GM19324 (cell line): Measurements from ENCODE around the gene RPS19.

Experiments used
- ATAC-seq: cut with Tn5 transposase; IDR thresholded peaks from one replicate; pipeline ENCODE4 v1.9.1; 2021; ENCODE audit warnings: mild to moderate bottlenecking, moderate library complexity; ENCODE audit not compliant: unreplicated experiment, low FRiP score

Gene RPS19

DNA sequence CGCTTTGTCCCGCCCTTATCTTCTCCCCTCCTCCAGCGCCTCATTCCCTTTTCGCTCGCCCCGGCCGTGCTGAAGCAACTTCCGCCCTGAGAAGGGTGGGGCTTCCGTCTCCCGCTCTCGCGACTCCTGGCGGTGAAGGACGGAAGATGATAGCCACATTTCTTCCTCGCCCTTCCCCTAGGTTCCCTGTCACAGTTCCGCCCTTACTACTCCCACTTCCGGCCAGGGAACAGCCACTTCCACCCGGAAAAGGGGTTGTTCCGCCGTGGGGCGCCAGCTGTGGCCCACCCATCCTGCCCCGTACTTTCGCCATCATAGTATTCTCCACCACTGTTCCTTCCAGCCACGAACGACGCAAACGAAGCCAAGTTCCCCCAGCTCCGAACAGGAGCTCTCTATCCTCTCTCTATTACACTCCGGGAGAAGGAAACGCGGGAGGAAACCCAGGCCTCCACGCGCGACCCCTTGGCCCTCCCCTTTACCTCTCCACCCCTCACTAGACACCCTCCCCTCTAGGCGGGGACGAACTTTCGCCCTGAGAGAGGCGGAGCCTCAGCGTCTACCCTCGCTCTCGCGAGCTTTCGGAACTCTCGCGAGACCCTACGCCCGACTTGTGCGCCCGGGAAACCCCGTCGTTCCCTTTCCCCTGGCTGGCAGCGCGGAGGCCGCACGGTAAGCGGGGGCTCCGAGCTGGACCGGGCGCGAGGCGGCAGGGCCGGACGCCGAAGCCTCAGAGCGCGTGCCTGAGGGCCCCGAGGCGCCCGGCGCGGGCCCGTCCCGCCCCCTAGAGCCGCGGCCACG, at the start of gene RPS19:
Gene RPS19, plus strand, starts transcription at position 638 of the 801 bp plus-strand sequence. CDS start 520 bp downstream, outside the sequence.
- ATAC-seq, result peak; percentile 85

DNA sequence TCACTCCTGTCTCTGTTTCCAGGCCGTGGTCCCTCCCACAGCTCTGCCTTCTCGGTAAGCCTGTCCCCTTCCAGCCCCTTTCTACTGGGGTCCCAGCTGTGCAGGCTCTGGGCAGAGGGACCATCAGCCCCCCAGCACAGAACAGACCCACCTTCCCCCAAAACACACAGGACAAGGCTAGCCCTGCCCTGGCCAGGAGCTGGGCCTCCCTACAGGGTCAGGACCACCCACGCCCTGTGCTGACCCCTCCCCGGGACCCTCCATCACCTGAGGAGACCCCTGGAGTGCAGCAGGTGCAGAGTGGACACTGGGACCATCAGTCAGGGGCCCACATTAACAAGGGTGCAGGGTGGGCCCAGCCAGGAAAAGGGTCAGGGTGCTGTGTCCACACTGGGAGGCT, 49.8 kb upstream of the RPS19 start:
- no peak for ATAC-seq

DNA sequence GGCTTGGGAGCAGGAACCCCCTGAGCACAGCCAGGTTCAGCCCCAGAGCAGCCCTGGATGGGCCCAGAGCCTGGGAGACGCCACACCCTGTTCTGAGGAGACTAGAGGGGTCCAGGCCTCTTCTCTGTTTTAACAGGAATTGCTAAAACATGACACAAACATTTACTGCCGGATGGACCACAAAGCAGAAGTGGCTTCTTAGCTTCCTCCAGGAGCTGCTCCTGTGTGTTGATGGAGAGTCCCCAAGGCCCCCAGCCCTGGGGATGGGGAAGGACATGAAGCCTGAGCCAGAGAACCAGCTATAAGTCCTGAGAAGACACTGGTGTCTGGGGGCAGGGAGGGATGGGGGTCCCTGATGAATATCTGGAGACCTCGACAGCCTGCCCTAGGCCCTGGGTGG, 49.0 kb upstream of the RPS19 start:
- no peak for ATAC-seq

DNA sequence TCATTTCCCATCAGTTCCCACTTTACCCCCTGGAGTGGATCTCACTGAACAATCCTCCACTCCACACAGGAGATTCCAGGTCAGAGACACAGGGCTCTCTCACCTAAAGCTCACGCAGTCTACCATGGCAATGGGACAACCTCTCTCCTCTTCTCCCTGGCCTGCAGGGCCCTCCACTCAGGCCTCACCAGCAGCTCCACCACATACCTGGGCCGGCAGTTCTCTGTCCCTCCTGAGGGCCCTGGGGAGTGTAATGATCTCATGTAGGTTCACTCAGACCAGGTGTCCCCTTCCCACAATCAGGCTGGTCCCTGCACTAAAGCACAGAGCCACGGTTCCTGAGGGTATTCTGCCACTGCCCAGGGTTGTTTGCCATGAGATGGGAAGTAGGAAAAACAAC, 48.1 kb upstream of the RPS19 start:
- no peak for ATAC-seq

DNA sequence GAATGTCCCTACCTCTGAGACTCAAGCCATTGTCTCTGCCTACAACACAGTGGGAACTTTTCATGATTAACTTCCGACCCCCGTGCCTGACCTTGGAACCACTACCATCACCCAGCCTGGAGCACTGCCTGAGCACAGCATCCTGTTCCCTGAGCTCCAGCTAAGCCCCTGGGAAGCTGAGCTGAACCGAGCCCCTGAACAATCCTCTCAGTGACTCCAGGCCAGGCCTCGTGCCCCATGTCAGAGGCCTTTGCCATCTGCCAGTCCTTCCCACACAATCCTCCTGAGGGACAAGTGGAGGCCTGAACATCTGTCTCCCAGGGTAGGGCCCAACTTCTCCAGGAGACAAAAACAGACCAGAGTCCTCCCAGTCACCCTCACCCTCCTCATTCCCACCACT, 46.1 kb upstream of the RPS19 start:
- ATAC-seq, result no peak

DNA sequence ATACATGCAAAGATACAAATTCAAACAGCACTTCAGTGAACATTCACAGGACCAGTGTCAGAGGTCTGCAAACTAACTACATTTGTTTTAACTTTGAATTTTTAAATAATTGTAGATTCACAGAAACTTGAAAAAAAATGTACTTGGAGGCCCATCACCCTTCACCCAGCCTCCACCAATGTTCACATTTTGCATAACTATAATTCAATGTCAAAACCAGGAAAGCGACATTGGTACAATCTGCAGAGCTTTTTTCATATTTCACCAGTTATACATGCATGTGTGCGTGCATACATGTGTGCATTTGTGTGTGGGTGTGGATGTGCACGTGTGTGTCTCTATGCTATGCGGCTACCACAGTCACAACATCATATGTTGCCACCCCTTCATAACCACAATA, 44.8 kb upstream of the RPS19 start:
- ATAC-seq, result no peak

DNA sequence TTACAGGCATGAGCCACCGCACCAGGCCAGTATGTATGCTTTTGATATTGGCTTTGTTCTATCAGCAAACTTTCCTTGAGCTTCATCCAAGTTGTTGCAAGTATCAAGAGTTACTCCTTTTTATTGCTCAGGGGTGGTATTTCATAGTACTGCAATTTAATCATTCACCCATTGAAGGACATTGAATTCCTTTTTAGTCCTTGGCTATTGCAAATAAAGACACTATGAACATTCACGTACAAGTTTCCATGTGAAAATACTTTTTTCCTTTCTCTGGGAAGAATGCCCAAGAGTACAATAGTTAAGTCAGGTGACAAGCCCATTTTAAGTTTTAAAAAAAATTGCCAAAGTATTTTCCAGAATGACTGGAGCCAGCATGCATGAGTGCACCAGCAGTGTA, 43.3 kb upstream of the RPS19 start:
- ATAC-seq, result no peak

DNA sequence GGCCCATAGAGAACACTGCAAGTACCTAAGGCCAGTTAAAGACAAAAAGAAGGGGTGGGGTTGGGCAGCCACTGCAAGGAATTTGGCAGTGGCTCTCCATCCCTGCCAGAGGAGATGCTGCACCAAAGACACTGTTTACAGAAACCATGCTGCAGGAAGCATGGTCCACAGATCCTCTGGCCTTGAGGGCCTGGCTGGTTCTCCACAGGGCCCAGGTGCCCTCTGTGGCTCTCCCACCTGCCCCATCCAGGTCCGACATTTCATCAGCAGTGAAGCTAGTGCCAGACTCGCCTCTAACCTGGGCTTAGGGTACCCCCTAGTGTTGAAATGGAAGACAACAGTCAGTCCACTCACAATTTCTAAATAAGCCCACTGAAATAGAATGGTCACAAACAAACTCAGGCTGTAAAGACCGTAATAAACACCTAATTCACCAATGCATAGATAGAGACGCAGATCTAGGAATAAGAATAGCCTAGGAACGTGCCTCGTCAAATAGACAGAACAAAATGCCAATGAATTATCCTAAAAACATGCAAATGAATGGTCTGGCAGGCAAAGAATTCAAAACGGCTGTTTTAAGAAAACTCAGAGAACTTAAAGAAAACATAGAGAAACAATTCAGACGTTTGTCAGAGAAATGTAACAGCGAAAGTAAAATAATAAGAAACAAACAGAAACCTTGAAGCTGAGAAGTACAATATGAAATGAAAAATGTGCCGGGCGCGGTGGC, 38.9 kb upstream of the RPS19 start:
- ATAC-seq, result no peak

DNA sequence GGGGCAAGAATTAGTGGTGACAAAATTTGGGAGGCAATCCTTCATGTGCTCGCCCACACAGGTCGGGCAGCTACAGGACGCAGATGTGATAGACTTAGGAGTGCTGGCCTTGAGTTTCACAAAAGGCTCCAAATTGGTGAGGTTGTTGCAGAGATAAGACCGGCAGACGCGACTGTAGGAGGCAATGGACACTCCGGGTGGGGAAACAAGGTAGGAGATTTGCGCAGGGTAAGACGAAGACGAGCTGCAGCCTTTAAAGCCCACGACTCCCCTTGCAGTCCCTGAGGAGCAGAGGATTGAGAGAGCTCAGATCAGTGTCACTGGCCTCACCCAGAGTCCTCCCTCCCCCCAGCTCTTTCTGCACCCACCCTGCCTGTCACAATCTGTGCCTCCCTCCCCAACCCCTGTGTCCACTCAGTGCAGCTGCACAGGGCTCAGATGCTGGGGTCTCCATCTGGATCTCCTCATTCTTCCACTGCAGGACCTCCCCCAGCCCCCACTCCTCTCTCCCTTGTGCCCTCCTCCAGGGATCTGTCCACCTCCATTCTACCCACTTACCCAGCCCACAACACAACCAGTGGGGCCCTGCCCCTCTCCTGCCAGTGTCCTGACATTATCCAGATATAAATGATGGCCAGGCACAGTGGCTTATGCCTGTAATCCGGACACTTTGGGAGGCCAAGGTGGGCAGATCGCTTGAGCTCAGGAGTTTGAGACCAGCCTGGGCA, 21.9 kb upstream of the RPS19 start:
- ATAC-seq, result no peak

DNA sequence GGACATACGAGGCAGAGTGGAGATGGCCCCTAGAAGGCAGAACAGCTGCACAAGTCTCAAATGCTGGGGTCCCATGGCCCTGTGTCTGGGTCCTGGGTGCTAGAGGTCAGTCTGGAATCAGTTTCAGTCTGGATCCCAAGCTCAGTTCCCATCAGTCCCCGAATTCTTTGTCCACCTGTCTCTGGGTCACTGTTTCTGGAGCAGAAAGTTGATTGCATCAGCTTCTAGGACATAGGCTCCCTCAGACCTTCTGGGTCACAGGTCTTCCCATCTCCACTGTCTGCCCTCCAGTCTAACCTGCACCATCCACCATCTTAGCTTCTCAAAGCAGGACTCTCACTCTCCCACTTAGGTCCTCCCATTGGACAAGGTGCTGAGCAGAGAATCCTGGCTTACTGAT, 20.8 kb upstream of the RPS19 start:
- no peak for ATAC-seq

DNA sequence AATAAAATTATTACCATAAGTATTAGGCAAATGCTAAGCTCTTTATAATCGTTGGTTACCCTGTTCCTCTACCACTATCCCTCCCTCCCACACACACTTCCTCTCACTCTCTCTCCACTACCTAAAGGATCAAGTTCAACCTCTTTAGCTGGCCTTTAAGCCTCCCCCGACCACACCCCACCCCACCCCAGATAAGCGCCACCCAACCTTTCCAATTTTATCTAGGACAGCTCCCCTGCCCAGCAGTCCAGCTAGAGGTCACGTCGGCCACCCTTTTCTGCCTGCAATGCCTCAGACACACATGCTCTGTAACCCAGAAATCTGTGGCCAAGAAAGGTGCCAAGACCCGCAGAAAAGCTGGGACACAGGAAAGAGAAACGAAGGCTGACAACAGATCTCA, 16.7 kb upstream of the RPS19 start:
- ATAC-seq, result no peak

DNA sequence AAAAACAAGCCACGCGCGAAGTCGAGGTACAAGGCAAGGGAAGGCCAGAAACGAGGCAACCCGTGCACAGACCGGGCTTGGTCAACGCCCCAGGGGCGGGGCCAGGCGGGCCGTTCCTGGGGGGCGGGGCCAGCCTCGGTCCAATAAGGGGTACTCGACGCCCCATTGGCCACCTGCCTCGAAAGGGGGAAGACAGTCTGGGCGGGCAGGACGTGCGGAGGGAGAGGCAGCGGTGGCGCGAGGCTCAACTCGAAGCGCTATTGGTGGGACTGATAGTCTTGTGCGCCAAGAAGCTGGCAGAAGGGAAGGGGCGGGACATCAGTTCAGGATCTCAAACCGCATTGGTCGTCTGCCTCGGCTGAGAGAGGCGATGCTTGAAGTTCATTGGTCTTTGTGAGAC, 15.5 kb upstream of the RPS19 start, which contains the start of gene LYPD4:
Gene LYPD4, minus strand, starts transcription at position 83 of the 400 bp plus-strand sequence. CDS start 5,398 bp downstream, outside the sequence.
- no peak for ATAC-seq

DNA sequence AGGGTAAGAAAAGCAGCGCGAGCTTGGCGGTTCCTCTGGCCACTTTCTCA, 15.2 kb upstream of the RPS19 start, which contains the start of gene DMRTC2:
Gene DMRTC2, plus strand, starts transcription at position 42 of the 50 bp plus-strand sequence. CDS start 2,387 bp downstream, outside the sequence.
- ATAC-seq, result no peak

DNA sequence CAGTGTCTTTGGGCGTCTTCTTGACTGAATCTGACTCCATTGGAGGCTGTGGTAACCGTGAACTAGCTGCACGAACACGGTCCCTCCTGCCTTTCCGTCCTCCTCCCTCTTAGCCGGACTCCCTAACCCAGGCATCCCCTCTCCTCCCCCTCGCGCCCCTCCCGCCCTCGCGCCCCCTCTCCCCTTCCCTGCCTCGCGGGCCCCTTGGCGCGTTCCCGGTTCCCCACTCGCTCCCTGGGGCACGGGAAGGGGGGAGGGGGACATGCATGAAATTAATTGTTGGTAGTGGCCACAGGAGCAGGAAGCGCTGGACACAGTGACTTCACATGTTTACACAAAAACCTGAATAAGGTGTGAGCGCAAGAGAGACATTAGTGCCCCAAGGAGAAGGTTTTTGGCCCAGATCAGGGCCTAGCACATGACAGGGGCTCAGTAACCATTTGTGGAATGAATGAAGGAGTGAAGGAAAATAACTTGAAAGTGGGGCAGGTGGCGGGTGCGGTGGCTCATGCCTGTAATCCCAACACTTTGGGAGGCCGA, 14.9 kb upstream of the RPS19 start:
- no peak for ATAC-seq

DNA sequence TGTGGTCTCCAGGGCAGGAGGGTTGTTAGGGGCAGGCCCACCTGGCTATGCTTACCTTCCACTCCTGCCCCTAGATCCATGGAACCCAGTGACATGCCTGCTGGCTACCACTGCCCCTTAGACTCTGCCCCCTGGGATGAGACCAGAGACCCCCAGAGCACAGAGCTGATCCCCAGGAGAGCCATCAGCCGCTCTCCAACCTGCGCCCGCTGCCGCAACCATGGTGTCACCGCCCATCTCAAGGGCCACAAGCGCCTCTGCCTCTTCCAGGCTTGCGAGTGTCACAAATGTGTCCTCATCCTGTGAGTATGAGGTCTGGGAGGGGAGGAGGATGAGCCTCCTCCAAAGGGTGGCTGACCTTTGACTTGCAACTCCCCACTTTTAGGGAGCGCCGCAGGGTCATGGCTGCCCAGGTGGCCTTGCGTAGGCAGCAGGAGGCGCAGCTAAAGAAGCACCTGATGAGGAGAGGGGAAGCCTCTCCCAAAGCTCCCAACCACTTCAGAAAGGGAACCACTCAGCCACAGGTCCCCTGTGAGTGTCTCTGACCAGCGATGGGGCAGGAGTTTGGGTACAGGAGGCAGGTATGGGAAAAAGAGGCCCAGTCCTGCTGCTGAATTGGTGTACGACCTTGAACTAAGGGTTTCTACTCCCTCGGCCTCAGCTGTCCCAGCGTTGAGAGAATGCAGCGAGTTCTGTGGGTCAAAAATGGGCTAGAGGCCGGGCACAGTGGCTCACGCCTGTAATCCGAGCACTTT, 12.5 kb upstream of the RPS19 start:
- no peak for ATAC-seq

DNA sequence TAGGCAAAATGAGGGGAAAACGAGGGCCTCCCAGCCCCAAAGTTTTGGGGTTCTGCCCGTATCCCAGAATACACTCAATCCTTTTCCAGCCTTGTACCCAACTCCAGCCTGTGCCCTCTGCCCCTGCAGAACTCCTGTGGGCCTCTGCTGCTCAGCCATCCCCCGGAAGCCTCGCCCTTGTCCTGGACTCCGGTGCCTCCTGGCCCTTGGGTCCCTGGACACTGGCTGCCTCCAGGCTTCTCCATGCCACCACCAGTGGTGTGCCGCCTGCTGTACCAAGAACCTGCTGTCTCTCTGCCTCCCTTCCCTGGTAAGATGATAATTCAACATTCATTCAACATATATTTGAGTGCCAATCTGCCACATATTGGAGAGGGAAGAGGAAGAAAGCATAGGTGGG, 11.4 kb upstream of the RPS19 start:
- no peak for ATAC-seq

DNA sequence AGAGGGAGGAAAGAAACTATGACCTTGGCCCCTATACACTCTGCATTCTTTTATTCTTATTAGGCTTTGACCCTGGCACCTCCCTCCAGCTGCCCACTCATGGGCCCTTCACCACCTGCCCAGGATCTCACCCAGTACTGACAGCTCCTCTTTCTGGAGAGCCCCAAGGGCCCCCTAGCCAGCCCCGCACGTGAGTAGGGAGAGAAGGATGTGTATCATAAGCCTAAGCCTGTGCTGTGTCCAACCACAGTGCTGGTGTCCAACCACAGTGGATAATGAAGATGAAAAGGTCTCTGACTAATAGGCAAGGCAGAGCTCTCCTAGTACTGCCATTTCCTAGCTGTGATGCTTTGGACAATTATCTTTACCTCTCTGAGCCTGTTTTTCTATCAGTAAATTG, 11.0 kb upstream of the RPS19 start:
- no peak for ATAC-seq

DNA sequence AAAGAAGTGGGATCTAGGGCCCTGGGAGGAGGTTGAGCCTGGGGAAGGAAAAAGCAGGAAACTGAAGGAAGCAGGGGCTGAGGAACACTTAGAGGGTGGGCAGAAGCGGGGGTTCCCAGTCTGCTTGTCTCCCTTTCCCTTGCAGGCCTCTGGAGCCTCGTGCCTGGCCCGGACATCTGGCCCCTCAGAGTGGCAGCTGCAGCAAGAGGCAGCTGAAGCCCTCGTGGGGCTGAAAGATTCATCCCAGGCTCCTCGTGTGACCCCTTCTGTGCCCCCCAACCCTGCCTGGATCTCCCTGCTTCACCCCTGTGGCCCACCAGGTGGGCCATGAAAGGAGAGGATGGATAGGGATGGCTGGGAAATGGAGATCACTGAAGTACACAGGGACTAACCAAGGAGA, 9.7 kb upstream of the RPS19 start:
- ATAC-seq, result no peak

DNA sequence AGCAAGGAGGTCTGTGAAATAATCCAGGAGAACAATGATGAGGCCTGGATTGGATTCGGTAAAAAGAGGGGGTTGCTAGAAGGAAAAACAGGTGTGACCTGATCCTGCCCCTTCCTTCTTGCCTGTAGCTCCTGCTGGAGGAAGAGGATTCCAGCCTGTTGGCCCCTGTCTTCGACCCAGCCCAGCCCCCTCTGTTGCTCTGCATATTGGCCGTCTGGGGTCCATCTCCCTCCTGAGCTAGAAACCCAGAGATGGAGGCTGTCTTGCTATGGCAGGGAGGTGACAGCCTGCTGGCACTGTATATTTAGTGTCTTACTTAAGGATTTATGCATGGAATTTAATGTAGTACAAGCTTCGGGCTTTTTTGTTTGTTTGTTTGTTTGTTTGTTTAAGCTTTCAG, 8.6 kb upstream of the RPS19 start:
- no peak for ATAC-seq

DNA sequence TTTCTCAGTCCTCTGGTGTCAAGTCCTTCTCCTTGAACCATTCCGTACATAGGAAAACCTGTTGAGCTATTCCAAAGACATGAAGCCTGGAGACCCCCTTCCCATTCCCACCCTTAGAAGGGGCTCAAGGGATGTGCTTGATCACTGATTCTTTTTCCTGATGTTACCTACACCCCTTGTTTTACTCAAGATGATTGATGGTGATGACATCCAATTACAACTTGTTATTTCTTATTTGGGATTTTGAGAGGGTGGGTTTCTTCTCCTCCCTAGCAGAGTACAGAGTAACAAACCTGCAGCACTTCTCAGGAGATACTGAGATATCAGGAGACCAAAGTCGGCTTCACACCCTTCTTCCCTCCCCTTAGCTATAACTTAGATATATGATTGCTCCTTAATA, 6.7 kb upstream of the RPS19 start:
- ATAC-seq, result no peak

DNA sequence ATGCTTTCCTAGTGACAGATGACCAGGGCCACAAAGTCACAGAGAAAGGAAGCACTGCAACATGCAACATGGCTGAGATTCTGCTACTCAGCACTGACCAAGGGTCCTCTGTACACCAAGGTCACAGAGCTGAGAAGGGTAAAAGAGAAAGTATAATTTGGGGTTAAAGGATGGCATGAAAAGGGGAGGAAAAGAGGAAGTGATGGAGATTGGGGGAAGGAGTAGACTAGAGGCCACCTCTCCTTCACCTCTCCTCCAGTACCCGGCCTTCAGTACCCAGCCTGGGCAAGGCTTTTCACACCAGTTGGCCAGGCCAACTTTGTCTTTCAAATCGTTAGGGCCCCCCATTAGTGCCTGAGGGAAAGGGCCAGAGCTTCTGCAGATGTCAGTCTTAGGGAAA, 6.3 kb upstream of the RPS19 start:
- no peak for ATAC-seq
